WI38 (cell line): ENCODE data around the gene SERTAD3.
A peak's percentile ranks its signal among the peaks of the same experiment; 100 is the strongest.
"Not testable (repeated sequence)": the region's sequence is repeated elsewhere in the genome, so short reads cannot be mapped to it uniquely, and the experiment has no call there.

Source experiments
- H3K4me3 ChIP-seq: 2 replicates; pipeline ENCODE4 v1.5.1; 2011; ENCODE audit warnings: low read depth, mild to moderate bottlenecking, control low read depth, low read length
- CTCF ChIP-seq: IDR thresholded peaks from 2 replicates; pipeline ENCODE4 v1.5.1; 2012; ENCODE audit warnings: low read depth, mild to moderate bottlenecking, control low read depth, low read length

SERTAD3 gene

DNA sequence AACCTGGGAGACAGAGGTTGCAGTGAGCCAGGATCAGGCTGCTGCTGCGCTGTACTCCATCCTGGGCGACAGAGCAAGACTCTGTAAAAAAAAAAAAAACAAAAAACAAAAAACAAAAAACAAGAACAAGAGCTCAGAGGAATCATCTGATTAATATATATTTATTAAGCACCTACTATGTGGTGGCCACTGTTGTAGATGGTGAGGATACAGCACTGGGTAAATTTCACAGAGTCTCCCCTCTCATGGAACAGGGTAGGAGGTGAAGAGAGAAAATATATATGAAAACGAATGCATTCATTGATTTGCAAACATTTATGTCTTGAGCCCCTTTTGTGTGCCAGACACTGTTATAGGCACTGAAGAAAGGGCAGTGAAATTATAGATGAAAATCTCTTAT, 12.4 kb downstream of the SERTAD3 start:
- no peak for TF ChIP-seq CTCF
- H3K4me3 ChIP-seq, result no peak overlapping the region

DNA sequence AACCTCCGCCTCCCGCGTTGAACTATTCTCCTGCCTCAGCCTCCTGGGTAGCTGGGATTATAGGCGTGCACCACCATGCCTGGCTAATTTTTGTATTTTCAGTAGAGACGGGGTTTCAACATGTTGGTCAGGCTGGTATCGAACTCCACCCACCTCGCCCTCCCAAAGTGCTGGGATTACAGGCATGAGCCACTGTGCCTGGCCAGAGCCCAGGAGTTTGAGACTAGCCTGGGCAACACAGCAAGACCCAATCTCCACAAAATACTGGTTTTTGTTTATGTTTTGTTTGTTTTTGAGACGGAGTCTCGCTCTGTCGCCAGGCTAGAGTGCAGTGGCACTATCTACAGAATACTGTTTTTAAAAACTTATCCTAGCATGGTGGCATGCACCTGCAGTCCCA, 13.9 kb downstream of the SERTAD3 start:
- H3K4me3 ChIP-seq, result not testable (repeated sequence)

DNA sequence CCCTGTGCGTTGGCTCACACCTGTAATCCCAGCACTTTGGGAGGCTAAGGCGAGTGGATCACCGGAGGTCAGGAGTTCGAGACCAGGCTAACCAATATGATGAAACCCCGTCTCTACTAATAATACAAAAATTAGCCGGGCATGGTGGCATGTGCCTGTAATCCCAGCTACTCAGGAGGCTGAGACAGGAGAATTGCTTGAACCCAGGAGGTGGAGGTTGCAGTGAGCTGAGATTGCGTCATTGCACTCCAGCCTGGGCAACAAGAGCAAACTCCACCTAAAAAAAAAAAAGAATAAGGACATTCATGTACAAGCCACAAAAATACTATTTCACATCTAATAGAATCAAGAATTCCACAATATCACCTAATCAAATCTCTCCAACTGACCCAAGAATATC, 15.9 kb downstream of the SERTAD3 start:
- H3K4me3 ChIP-seq, result not testable (repeated sequence)

- peak within 1 kb of the TSS; percentile 74 for H3K4me3 ChIP-seq
- TF ChIP-seq CTCF, result peak; percentile 58
Observed at GRCh38 chr19:40425450-40426287, 18.5 kb downstream of the SERTAD3 start, which contains the start of gene SERTAD1. SERTAD1 (minus strand) TSS chr19:40425992; CDS start chr19:40423546, 2,446 bp downstream.

GRCh38 chr19:40424637-40425449, 19.3 kb downstream of the SERTAD3 start:
- TF ChIP-seq CTCF, result no peak

DNA sequence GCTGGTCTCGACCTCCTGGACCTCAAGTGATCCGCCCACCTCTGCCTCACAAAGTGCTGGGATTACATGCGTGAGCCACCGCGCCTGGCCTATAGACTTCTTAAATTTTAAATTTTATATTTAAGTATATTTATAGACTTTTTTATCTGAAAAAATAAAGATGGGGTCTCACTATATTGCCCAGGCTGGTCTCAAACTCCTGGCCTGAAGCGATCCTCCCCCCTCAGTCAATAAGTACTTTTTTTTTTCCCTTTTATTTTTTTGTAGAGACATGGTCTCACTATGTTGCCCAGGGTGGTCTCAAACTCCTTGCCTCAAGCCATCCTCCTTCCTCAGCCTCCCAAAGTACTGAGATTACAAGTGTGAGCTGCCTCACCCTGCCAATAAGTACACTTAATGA, 20.2 kb downstream of the SERTAD3 start:
- H3K4me3 ChIP-seq, result peak overlapping the region; percentile 74
- no peak for TF ChIP-seq CTCF

More at GRCh38 chr19:40424637-40425449, 19.3 kb downstream of the SERTAD3 start:
- peak overlapping the region; percentile 74 for H3K4me3 ChIP-seq

GRCh38 chr19:40422748-40423566, 21.2 kb downstream of the SERTAD3 start:
- TF ChIP-seq CTCF, result no peak
- peak overlapping the region; percentile 74; the same call in 1 of the 2 replicates for H3K4me3 ChIP-seq
